GM18505 (cell line): ENCODE results near the gene CACNA1S.

Experiments used
- ATAC-seq: cut with Tn5 transposase; IDR thresholded peaks from one replicate; pipeline ENCODE4 v1.9.1; 2021; ENCODE audit not compliant: unreplicated experiment
- POLR2A ChIP-seq: IDR thresholded peaks from 4 replicates; pipeline ENCODE4 v1.6.1; 2011; ENCODE audit warnings: borderline replicate concordance; ENCODE audit not compliant: insufficient read depth, insufficient read length; ENCODE audit errors: extremely low read depth

Gene CACNA1S

GRCh38 chr1:201100169-201100930 lies 11.9 kb downstream of the CACNA1S start:
- no peak for TF ChIP-seq POLR2A
- no peak for ATAC-seq

DNA sequence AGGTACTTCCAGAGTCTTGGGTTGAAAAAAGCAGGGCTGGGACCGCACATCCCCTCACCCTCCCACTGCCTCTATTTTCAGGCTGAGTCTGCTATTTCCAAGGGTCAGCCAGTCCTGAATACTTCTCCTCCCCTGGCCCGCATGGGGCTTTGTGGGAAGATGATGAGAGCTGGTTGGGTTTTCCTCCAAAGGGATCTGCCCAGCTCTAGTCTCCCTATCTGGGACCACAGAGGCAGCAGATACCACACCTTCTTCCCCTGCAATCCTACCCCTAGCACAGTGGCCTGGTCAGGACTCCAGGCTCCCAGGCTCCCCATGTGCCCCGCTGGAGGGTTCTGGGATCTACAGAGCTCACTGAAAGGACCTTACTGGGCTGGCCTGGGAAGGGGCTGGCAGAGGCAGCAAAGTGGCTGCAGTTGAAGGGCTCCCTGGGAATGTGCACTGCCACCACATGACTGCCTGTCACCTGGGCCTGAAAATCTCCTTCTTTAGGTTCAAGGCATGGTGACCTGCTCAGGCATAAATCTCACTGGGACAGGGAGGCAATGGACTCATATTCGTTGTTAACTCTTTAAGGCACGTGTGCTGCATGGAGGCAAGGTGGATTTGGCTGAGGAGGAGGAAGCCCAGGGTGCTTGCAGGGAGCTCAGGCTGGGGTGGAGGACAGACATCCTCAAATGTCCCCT lies 13.1 kb downstream of the CACNA1S start:
- TF ChIP-seq POLR2A = no peak
- no peak for ATAC-seq

GRCh38 chr1:201096977-201097856 lies 15.0 kb downstream of the CACNA1S start:
- no peak for ATAC-seq
- TF ChIP-seq POLR2A = no peak

DNA sequence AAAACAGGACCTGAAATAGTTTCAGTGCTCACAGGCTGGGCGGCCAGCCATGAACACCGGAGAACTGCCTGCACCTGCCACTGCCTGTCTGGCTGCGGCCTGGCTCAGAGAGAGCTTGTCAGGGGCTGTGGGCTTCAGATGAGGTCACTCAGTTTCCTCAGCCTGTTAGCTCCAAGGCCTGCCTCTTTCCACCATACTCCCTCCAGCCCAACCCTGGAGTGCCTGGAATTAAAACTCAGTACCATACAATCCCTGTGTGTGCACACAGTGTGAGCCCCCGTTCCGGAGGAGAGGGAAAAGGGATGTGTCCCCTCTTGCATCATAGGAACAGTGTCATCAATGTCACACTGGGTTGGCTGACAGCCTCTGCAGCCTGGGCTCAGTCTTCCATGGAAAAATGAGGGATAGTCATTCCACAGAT lies 16.2 kb downstream of the CACNA1S start:
- no peak for TF ChIP-seq POLR2A

GRCh38 chr1:201095581-201095980 lies 16.6 kb downstream of the CACNA1S start:
- no peak for ATAC-seq
- no peak for TF ChIP-seq POLR2A

More for the DNA sequence above, 16.2 kb downstream of the CACNA1S start:
- no peak for ATAC-seq

- no peak for ATAC-seq
- TF ChIP-seq POLR2A = no peak
Observed at GRCh38 chr1:201094832-201095231, 17.4 kb downstream of the CACNA1S start.

- ATAC-seq = no peak
Observed at GRCh38 chr1:201093962-201094361, 18.3 kb downstream of the CACNA1S start.

DNA sequence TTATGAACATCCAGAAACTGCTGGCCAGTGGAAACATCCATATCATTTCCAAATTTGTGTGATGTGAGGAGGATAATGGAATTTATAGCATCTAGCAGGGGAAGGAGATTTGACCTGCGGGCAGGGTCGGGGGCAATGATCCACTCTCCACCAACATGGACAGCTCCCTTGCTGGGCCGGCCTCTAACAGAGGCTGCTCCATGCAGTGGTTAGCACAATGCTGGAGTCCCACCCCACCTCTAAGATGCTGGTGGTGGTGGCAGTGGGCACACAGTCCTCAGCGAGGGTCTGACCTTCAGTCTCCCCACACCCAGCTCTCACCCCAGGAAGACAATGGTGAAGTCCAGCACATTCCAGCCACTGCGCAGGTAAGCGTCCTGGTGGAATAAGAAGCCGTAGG lies 18.7 kb downstream of the CACNA1S start:
- ATAC-seq = no peak
- TF ChIP-seq POLR2A = no peak

More at GRCh38 chr1:201093962-201094361, 18.3 kb downstream of the CACNA1S start:
- TF ChIP-seq POLR2A = no peak

GRCh38 chr1:201092738-201093137 lies 19.5 kb downstream of the CACNA1S start:
- no peak for TF ChIP-seq POLR2A
- ATAC-seq = no peak

- no peak for TF ChIP-seq POLR2A
- ATAC-seq = no peak
Observed at GRCh38 chr1:201091256-201091655, 21.0 kb downstream of the CACNA1S start.

DNA sequence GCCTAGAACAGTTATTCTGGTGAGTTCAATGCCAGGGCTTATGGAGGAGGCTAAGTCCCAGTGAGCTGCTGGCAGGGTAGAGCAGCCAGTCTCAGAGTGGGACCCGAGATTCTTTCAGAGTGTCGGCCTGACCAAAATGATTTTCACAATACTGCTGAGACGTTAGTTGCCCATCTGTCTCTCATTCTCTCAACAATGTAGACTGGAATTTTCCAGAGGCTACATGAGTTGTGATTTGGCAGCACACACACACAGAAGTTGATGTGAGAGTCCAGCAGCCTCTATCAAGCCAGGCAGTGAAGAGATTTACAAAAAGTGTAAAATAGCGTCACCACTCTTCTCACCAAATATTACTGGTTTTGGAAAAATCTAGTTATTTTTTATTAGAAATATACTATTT lies 21.7 kb downstream of the CACNA1S start:
- no peak for ATAC-seq
- TF ChIP-seq POLR2A = no peak

DNA sequence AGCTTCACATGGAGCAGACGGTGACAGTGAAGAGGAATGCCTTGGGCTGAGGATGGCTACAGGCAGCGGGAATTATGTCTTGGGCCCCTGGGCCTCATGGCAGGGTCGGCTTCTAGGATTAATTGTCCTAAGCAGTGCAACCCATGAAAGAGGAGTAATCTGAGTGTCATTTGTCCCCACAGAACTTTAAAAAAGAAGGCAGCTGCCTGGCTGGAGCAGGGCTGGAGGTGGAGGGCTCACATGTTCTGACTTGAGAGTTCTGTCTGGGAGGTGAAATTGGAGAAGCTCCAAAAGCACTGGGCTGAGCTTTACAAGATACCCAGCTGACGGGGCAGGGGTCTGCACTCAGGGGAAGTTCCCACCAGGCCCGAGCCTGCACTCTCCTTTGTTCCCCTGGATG lies 22.6 kb downstream of the CACNA1S start:
- no peak for TF ChIP-seq POLR2A
- no peak for ATAC-seq

GRCh38 chr1:201088901-201089525 lies 23.2 kb downstream of the CACNA1S start:
- no peak for TF ChIP-seq POLR2A
- ATAC-seq = no peak
